GM19238 (cell line): ENCODE data around the gene ST14.
A peak's percentile ranks its signal among the peaks of the same experiment; 100 is the strongest.

Experiments used
- DNase-seq: peaks from one replicate; pipeline ENCODE4 v3.0.0; 2011; ENCODE audit warnings: low spot score; ENCODE audit not compliant: insufficient read length

Gene ST14

DNA sequence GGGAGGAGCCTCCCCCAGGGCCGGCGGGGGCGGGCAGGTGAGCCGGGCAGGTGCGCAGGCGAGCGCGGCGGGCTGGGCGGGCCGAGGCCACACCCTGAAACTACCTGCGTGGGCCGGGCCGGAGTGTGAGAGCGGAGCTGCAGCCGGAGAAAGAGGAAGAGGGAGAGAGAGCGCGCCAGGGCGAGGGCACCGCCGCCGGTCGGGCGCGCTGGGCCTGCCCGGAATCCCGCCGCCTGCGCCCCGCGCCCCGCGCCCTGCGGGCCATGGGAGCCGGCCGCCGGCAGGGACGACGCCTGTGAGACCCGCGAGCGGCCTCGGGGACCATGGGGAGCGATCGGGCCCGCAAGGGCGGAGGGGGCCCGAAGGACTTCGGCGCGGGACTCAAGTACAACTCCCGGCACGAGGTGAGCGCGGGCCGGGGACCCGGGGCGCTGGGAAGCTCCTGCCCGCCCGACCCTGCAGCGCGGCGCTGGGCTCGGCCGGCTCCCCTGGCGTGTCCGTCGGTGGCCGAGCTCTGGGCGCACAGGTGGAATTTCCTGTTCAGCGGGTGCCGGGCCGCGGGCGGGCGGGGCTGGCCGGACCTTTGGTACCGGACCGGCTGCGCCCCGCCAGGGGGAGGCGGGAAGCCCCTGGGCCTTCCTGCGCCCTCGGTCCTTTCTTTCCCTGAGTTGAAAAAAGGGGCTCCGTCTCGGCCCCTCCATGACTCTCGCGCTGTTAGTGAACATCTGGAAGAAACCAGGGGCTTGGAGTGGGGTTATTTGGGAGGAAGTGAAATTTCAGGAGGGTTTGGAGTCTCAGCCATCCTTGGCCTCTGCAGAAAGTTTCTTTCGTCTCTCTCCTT lies at the start of gene ST14:
Gene ST14 (plus strand): TSS at position 126 of the 841 bp plus-strand sequence. CDS start 198 bp downstream, at position 324.
- DNase-seq, result no peak

DNA sequence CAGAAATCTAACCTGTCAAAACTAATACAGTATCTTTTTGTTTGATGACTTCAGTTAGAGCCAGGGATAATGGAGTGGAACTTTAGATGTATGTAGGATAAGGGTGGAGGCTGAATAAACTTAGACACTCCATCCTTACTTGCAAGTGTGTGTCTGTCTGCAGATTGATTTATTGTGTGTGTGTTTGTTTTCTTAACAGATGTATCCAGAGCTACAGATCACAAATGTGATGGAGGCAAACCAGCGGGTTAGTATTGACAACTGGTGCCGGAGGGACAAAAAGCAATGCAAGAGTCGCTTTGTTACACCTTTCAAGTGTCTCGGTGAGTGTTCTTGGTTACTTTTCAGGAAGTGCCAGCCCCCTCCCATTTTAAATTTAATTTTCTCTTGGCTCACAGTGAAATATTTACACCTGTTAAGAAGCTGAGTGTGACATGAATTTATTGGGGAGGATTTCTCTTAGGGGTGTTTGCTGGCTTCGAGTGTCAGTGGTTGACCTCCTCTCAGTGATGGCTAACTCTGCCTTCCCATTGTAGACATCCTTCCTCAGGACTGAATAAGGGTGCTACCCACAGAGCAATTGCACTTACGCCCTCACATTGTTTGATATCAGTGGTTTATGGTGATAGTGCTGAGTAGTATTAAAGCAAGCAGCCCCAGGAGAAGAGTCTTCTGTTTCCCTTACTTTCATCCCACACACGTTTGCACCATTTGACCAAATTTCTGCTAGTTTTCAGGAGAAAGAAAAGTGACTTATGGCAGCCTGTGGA lies 49.1 kb upstream of the ST14 start:
- no peak for DNase-seq

- DNase-seq, result no peak
Measured at GRCh38 chr11:130112071-130112830, 47.3 kb upstream of the ST14 start.

- no peak for DNase-seq
Measured at GRCh38 chr11:130114281-130114680, 45.3 kb upstream of the ST14 start.

DNA sequence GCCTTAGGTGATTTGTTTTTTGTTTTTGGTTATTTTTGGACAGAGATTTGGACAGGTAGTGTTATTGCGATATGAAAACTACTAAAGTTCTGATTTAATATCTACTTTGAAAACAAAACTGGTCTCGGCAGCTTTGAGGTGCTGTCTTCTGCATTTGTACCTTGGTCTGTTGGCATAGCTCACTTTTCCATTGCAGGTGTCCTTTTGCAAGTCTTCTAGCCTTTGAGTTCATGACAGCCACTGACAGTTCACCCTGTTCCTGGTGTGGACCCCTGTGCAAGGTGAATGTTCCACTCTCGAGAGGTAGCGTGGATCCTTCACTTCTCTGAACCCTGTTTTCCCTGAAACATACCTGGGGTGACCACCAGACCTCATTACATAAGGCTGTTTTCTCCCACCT lies 44.9 kb upstream of the ST14 start:
- DNase-seq, result no peak

DNA sequence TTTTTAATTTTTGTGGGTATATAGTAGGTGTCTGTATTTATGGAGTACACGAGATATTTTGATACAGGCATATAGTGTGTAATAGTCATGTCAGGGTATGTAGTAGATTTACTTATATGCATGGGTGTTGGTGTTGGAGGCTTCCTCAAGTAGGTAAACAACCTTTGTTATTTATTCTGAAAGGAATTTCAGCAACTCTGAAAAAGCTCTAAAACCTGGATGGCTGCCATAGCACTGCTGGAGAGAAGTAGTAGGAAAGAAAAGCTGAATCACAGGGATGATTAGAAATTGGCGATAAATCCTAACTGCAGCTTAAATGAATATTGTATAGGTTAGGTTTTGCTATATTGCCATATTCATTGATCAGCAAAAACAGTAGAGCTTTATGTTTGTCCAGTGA lies 44.4 kb upstream of the ST14 start:
- DNase-seq, result no peak

GRCh38 chr11:130118165-130118564 lies 41.4 kb upstream of the ST14 start:
- no peak for DNase-seq

- DNase-seq, result no peak
Measured at GRCh38 chr11:130118636-130119387, 40.8 kb upstream of the ST14 start.

DNA sequence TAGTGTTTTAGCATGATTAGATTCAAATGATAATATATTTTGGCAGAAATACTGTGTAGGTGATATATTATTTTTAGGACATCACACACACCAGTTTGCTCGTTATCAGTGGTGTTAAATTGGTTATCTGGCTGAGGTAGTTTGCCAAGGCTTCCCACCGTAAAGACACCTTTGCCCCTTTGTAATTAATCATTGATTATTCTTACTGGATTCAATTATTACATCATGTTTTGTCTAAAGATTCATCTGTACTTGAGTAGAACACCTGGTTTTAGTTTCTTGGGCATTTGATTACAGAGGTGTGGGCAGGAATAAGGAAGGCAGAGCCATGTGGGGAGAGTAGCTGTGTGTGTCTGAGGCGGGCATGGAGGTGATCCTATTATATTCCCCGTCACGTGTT lies 39.5 kb upstream of the ST14 start:
- DNase-seq, result no peak

GRCh38 chr11:130121445-130121978 lies 38.1 kb upstream of the ST14 start:
- DNase-seq, result no peak

DNA sequence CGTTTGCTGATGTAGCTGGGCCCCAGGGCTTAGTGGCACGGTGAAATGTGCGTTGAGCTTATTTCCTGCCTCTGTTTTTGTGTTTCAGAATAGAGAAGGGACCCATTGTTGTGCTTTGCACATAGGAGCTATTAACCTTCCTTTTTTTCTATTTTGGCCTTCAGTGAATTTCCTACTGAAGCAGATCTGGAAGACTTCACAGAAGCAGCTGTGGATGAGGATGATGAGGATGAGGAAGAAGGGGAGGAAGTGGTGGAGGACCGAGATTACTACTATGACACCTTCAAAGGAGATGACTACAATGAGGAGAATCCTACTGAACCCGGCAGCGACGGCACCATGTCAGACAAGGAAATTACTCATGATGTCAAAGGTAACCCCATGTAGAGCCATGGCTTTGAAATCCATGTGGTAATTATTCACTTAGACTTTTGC lies 37.4 kb upstream of the ST14 start:
- no peak for DNase-seq

DNA sequence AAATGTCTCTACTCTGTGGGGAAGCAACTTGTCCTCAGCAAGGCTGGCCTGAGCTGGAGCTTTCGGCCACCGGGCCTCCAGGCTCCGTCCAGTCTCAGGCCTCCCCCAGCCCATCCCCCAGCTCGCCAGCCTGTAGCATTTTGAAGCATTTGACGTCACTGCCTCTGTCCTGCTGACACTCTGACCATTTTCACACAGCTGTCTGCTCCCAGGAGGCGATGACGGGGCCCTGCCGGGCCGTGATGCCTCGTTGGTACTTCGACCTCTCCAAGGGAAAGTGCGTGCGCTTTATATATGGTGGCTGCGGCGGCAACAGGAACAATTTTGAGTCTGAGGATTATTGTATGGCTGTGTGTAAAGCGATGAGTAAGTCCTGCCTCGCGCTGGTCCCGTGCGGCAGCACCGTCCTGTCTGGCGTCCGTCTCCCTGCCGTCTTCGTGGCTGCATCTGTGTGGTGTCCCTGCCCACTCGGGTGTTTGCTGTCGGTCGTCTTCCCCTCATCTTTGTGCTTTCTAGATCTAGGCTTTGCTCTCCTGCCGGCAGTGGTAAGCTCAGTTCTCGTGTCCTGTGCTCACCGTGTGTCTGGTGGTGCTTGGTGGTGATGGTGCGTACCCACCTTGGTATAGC lies 36.1 kb upstream of the ST14 start:
- DNase-seq, result no peak

- no peak for DNase-seq
Measured at GRCh38 chr11:130124096-130124495, 35.5 kb upstream of the ST14 start.

- DNase-seq, result no peak
Measured at GRCh38 chr11:130125638-130126037, 33.9 kb upstream of the ST14 start.

DNA sequence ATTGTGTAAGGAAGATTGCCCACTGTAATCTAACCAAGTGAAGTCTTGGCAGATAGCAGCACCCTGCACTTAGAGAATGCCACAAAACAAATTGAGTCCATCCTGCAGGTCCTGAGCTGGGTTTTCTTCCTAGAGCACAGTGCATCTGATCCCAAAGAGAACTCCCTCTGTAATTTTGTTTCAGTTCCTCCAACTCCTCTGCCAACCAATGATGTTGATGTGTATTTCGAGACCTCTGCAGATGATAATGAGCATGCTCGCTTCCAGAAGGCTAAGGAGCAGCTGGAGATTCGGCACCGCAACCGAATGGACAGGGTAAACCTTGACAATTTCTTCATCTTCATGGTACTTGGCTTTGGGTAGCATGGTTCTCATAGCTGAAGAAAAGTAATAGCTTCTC lies 33.1 kb upstream of the ST14 start:
- DNase-seq, result no peak

DNA sequence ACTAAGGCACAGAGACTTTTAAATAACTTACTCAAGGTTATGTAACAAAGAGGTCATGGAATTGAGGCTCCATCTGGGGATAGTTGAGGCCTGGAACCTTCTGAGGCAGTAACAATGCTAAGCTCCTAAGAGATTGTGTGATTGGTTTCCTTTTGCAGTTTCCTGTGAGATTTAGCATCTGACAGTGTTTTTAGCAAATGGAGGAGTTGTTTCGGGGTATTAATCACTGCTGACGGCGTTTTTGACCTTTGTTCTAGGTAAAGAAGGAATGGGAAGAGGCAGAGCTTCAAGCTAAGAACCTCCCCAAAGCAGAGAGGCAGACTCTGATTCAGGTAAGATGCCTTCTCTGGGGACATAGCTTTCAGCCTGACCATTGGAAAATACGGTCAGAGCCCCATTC lies 32.1 kb upstream of the ST14 start:
- DNase-seq, result no peak

GRCh38 chr11:130128626-130129025 lies 31.0 kb upstream of the ST14 start:
- DNase-seq, result no peak

GRCh38 chr11:130129922-130130321 lies 29.7 kb upstream of the ST14 start:
- no peak for DNase-seq

DNA sequence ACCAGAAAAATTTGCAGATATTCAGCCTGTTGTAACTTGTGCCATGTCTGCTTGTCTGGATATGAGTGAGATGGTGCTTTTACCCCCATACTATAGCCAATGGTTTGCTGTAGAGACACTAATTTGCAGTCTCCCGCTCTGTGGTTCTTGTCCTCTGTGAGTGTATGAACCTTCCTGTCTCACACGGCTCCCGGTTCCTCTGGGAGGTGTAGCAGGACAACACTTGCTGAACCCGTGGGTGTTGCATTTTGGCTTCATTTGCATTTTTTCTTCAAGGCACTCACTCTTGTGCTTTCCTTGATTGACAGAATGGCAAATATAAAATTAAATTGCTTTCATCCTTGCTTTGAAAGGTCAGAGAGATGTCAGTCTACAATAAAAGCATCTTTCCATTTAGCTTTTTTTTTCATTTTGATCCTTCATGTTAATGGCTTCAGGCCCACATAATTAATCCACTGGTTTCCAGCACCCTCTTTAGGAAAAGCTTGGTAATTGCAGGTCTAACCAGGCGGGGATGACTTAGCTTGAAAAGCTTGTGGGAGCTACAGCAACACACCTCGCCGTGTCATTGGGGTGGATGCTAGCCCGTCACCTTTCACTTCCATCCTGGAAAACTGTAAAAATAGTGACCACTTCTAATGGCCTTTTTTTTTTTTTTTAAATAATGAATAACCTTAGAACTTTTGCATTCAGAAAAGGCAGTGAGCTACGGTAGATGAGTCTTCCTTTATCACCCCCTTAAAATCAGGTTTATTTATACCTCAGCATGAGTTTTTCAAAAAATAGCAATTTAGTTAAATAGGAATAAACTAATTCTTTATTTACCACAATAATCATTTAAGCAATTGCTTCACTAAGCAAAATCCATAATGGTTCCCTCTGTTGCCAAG lies 27.4 kb upstream of the ST14 start:
- peak; percentile 59 for DNase-seq
